ENCODE measurements around the gene RHBDL3.
"Not testable (repeated sequence)": the region's sequence is repeated elsewhere in the genome, so short reads cannot be mapped to it uniquely, and the experiment has no call there.

Gene RHBDL3

GRCh38 chr17:32330147-32330546, 64.5 kb downstream of the RHBDL3 start:
- no peak for DNase-seq

GRCh38 chr17:32331243-32332040, 65.8 kb downstream of the RHBDL3 start:
- no peak for DNase-seq

GRCh38 chr17:32333187-32333586, 67.6 kb downstream of the RHBDL3 start:
- DNase-seq, result peak; percentile 23

GRCh38 chr17:32335046-32335445, 69.4 kb downstream of the RHBDL3 start:
- no peak for DNase-seq

GRCh38 chr17:32335687-32336086, 70.1 kb downstream of the RHBDL3 start:
- no peak for DNase-seq

- peak; percentile 57 for DNase-seq
These were observed 75.7 kb downstream of the RHBDL3 start for GRCh38 chr17:32341141-32341856.

GRCh38 chr17:32341857-32342602, 76.4 kb downstream of the RHBDL3 start, which contains the start of gene C17orf75:
C17orf75 (minus strand) TSS chr17:32342173; CDS start chr17:32342139, 34 bp downstream.
- DNase-seq, result peak; percentile 89

GRCh38 chr17:32342603-32343325, 77.1 kb downstream of the RHBDL3 start:
- no peak for DNase-seq

GRCh38 chr17:32345951-32346600, 80.4 kb downstream of the RHBDL3 start:
- no peak for DNase-seq

GRCh38 chr17:32348483-32348800, 82.8 kb downstream of the RHBDL3 start:
- DNase-seq, result no peak

- no peak for DNase-seq
These were observed 83.8 kb downstream of the RHBDL3 start for GRCh38 chr17:32349503-32349853.

GRCh38 chr17:32349854-32350665, 84.4 kb downstream of the RHBDL3 start, which contains the start of gene ZNF207:
ZNF207 (plus strand) TSS chr17:32350157; CDS start chr17:32350286, 129 bp downstream.
- peak; percentile 99 for DNase-seq

GRCh38 chr17:32350666-32351418, 85.2 kb downstream of the RHBDL3 start:
- peak; percentile 79 for DNase-seq

- DNase-seq, result not testable (repeated sequence)
These were observed 87.1 kb downstream of the RHBDL3 start for GRCh38 chr17:32352734-32353133.

GRCh38 chr17:32355649-32356377, 90.2 kb downstream of the RHBDL3 start:
- no peak for DNase-seq

GRCh38 chr17:32356378-32356743, 90.7 kb downstream of the RHBDL3 start:
- DNase-seq, result no peak

- DNase-seq, result no peak
These were observed 91.1 kb downstream of the RHBDL3 start for GRCh38 chr17:32356750-32357149.

GRCh38 chr17:32357615-32358014, 92.0 kb downstream of the RHBDL3 start:
- no peak for DNase-seq

GRCh38 chr17:32361270-32361669, 95.6 kb downstream of the RHBDL3 start:
- DNase-seq, result no peak

- no peak for DNase-seq
These were observed 104.8 kb downstream of the RHBDL3 start for GRCh38 chr17:32370426-32370825.

Data from eye (tissue), 1 donor.